Measurements from ENCODE around the gene JAM2.

- TF ChIP-seq EZH2 (IDR thresholded peaks at IDR 0.05; ENCODE audit: low read depth): no peak
- TF ChIP-seq, protein P1, sequence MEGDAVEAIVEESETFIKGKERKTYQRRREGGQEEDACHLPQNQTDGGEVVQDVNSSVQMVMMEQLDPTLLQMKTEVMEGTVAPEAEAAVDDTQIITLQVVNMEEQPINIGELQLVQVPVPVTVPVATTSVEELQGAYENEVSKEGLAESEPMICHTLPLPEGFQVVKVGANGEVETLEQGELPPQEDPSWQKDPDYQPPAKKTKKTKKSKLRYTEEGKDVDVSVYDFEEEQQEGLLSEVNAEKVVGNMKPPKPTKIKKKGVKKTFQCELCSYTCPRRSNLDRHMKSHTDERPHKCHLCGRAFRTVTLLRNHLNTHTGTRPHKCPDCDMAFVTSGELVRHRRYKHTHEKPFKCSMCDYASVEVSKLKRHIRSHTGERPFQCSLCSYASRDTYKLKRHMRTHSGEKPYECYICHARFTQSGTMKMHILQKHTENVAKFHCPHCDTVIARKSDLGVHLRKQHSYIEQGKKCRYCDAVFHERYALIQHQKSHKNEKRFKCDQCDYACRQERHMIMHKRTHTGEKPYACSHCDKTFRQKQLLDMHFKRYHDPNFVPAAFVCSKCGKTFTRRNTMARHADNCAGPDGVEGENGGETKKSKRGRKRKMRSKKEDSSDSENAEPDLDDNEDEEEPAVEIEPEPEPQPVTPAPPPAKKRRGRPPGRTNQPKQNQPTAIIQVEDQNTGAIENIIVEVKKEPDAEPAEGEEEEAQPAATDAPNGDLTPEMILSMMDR (conservative IDR thresholded peaks at IDR 0.05): no peak
Observed at GRCh38 chr21:25742900-25743299, 103.8 kb downstream of the JAM2 start.
